HG03575 (cell line): ENCODE results near the gene CAMK2D.

ENCODE experiments used
- ATAC-seq: cut with Tn5 transposase; IDR thresholded peaks from one replicate; pipeline ENCODE4 v1.9.1; 2021; ENCODE audit not compliant: unreplicated experiment, insufficient number of reproducible peaks, low FRiP score; ENCODE audit errors: extremely low read depth

CAMK2D gene

DNA sequence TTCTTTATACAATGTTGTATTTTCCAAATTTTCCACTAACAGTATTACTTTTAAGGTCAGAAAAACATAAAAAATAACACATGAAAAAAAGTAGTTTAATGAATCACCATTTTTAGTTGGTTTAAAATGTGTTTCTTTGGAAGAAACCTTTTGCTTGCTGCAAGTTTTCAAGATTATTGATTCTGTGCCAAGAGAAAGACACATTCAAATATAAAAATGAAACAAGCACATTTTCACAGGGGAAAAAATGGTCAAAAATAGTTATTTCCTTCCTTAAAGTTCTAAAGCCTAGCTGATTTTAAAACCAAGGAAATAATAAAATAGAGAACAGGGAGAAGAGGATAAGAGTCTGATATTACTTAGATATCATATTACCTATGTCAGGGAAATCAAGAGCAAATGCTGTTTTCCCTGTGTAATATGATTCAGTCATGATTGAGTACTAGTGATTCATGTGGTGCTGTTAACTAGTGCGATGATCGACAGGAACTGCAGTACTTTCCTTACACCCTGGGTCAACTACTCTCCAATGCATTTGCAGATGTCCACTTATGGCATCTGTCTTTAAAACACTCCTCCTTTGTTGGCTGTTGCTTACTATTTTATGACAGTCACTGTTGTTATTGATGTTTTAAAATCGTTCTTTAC, 103.8 kb downstream of the CAMK2D start:
- no peak for ATAC-seq

DNA sequence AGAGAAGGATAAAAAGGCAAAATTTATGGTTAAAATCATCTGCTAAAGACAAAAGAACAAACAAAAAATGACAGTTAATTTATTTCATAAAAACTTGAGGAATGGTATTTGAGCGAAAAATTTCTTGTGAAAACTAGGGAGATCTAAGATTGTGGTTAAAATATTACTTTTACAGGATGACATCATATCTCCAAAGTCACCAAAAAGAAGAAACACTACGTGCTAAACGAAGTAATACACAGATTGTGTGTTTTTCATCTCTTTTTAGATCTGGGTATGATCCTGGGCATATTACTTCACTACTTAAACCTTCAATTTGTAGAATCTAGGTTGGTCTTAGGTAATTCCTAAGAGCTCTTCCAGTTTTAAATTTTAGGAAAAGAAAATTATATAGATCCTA, 107.7 kb downstream of the CAMK2D start:
- no peak for ATAC-seq

DNA sequence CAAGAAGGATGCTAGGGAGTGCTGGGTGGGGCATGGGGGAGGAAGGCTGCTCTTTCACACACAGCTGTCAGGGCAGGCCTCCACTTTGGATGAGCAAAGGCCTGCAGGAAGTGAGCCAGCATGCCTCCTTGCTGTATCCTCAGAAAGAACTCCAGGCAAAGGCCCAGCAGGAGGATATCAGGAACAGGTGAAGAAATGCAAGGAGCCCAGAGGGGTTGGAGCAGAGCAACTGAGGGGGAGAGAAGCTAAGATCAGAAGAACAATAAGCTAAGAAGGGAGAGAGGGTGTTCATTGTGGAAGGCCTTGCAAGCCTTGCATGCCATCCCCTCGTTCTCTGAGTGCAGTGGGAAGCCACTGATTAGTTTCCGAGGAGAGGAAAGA, 115.1 kb downstream of the CAMK2D start:
- no peak for ATAC-seq

DNA sequence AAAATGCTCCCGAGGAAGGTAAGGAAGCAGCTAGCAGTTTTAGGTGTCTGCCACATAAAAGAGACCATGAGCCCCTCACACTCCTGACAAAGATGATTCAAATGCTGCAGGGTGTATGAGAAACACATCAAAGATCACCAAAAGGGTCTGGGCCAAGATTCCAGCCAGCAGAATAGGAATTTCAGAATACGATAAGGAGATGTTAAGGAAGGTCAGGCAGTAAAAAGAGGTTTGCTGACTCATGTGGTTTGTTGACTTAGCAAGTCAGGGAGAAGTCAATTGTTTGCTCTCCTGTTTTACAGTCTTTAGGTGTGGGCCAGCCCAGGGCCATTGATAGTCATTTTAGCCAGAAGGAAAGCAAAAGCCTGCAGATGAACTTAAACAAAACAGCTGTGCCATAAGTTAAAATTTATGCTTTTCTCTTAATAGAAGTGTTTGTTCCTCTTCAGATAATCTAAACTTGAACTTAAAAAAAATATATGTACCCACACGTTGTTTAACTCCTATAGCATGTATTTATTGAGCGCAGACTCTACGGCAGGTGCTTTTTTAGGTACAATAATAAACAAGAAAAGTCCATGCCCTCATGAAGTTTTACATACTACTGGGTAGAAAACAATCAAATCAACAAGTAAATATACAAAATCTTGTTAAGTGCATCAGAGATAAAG, 115.6 kb downstream of the CAMK2D start:
- no peak for ATAC-seq

DNA sequence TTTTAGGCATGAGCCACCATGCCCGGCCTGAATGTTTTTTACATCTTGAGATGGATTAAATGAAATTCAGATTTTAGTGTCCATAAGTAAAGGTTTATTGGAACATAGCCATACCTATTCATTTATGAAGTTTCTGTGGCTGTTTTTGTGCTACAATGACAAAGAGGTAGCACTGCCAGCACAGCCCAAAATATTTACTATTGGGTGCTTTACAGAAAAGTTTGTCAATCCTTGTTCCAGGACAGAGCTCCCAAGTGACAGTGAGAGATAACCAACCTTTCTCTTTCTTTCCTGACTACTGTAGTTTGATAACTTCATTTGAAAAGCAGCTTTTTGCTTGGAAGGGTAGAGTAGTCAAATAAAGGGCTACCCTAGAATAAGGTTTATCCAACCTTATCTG, 116.2 kb downstream of the CAMK2D start:
- ATAC-seq = no peak

DNA sequence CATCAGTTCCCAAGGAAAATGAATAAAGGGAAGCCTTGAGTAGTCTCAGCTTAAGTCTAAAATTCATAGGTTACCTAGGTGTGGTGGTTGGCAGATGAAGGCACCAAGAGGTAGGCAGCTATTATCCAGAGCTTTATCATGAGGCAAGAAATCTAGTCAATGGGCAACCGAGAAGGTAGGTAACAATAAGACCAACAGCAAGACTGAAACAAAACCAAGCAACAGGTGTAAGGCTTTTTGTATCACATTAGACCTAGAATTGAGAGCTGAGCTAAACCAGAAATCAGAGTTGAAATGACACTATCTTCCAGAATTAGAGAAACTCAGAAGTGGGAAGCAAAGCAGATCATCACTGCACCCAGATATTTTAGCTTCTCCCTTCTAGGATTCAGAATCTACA, 117.1 kb downstream of the CAMK2D start:
- ATAC-seq = no peak

DNA sequence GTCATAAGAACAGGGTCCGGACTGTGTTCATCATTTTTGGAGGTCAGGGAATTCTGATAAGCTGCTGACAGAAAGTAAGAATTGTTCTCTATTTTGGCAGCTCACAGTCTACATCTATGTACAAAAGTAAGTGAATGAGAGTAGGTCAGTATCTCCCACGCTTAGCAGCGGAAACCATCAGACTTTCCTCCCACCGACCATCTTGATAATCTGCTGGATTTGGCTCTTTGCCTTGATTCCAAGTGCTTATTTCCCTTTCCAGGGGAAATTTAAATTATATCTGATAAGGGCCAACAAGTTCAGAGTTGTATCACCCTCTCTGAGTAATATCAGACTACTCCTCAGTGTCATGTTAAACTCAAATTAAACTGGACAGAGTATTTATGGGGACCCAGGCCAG, 118.0 kb downstream of the CAMK2D start:
- no peak for ATAC-seq

DNA sequence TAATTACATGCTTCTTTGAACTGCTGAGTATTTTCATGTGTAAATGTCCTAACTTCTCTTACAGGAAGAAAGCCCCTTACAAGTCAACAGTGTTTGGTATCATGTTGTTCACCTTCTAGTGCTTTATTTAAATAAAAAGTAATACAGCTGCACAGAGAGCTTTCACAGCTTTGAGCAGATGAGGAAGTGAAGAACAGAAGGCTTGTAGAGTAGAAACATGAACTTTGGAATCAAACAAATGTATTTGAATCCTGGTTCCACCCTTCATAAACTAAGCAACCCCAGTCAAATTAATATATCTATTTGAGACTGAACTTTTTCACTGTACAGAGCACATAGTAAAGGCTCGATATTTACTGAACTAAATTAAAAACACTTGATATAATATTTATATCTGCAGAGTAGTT, 120.5 kb downstream of the CAMK2D start:
- no peak for ATAC-seq

DNA sequence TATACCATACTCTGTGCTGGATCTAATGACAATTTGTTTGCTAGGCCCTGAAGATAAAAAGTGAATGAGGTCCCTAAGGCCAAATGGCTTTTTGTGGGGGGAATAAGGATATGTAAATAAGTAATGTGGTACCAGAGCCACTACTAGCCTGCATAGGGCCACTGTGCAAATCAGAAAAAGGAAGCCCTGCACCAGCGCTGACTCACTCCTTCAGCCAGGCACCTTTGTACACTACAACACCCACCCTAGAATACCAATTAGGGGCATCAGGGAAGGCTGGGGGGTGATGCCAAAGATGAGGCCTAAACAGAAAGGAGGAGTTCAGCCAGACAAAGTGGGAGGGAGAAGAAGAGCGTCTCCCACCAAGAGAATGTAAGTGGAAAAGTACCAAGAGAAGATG, 122.2 kb downstream of the CAMK2D start:
- no peak for ATAC-seq

DNA sequence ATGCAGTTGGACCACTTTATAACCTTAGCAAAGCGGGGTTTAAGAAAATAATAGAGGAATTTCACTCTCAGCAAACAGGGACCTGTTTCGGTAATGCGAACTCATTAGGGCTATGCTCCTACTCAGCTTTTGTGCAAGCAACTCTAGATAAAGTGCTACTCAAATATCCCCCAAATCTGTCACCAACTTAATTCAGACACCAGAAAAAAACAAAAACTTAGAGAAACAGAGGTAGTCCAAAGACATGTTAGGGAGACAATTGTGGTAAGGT, 123.0 kb downstream of the CAMK2D start:
- ATAC-seq = no peak

DNA sequence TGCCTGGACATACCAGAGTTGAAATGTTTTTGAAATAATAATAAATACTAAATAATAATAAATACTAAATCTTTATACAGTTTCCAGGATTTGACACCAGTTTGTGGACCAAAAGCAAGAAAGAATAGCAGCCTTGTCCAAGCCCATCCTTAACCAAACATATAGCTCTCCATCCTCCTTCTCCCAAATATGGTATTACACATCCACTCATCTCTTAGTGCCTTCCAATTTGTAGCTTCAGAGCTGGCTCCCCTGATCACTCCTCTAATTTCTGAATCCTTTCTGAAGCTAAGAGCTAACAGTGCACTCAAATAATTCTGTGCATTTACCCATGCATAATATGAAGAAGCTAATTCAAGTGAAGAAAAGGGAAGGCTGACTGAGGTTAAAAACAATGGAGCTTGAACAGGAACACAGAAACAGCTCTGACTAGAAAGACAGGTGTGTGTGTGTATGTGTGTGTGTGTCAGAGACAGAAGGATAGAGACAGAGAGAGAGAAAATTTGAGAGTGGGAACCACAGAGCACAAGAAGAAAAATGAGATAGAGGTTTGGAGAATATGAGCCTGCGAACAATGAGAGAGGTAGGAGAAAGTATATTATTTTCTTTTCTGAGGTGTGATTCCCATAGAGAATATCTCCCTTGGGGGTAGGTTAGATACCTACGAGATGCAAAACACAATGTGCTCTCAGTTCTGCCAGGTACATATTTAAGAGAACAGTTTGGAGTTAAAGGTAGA, 123.5 kb downstream of the CAMK2D start:
- no peak for ATAC-seq

DNA sequence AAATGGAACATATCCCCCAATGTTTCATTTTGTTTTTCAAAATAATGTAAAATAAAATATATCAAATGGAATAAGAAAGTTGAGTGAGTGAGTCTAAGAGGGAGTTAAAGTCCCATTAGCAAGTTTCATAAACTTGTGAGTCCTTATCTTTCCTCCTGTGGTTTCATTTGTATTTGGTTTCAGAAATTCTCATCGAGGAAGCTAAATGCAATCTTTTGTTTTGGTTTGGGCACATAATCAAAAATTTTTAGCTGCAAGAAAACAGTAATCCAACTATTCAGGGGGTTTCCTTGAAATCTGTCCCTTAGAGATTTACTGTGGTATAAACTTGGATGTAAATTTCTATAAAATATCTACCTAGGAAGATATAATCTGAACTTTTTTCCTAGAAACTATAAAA, 124.2 kb downstream of the CAMK2D start:
- no peak for ATAC-seq

DNA sequence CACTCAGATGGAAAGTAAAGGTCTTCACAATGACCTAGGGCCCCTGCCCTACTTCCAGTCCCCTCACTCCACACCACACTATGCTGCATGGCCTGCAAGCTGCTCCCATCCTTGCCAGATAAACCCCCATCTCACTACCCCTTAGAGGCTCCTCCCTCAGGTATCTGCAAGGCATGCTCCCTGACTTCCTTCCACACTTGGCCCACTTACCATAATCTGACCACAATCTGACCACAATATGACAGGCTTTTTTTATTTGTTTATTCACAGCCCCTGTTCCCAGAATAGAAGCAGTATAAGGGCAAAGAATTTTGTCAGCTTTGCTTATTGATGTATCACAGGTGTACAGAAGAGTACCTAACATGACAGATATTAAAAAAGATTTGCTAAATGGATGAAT, 124.7 kb downstream of the CAMK2D start:
- ATAC-seq = no peak

DNA sequence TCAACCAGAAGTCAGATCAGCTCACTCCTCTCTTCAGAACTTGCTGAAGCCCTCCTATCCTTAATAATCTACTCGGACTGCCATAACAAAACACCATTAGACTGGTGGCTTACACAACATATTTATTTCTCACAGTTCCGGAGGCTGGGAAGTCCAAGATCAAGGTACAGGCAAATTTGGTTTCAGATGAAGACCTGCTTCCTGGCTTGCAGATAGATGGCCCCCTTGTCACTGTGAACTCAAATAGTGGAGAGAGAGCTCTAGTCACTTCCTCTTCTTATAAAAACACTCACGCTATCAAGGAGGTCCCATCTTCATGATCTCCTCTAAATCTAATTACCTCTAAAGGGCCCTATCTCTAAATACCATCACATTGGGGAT, 125.1 kb downstream of the CAMK2D start:
- no peak for ATAC-seq

DNA sequence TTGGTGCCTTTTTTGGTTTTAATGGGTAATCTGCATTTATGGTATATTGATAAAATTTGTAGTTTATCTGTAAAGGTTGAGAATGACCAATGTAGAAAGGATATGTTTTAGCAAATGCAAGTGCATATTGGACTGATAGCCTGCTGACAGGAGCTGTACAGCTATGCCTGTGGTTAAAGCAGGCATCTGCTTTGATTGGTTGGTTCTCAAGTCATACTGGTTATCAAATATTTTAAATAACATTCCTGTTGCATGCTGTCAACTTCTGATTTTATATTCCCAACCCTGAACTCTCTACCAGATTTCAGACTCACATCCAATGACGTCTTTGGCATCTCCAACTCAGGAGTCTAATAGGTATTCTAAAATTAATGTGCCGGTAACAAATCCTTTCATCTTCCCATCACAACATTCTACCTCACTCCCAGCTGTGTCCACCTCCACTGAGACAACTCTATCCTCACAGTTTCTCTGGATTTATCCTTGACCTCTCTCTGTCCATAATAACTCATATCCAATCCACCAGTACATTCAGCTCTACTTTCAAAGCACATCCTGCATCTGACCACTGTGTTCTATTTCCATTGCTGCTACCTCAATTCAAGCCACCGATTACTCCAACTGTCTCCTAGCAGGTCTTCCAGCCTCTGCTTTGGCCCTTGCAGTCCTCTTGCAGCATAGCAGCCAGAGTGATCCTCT, 125.7 kb downstream of the CAMK2D start:
- ATAC-seq = no peak

DNA sequence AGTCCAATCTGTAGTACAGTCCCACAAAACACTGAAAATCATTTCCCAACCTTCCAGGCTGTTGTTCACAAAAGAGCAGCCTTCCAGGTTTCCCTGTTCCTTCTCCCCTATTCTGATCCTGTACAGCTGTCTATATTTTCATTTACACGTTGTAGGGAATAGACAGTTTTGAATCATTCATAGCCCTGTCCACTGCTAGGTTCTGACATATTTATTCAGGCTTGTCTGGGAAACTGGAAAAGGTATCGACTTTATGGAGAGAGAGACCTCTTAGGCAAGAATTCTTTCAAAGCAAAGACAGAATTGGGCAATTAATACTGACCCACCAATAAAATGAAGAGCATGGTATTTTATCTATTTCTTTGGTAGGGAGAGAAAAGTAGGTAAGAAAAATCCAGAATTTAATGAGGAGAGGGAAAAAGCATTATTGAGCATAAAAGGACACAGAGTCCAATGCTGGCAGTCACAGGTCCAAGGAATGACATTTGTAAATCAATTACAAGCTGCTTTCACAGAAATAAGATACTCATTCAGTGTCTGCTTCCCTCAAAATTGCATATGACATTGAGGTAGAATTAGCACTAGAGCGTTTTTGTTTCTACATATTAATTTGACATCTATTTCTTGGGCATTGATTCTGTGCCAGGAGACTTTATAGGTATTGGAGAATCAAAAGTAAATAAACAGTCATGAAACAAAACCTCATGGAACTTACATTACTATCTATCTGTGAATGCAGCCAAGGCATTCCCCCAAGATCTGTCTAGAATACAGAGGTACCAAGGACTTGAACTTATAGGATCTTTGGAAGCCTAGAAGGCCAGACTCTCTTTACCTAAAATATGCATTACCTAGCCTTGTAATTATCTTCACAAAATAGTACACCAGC, 127.2 kb downstream of the CAMK2D start:
- ATAC-seq = no peak

DNA sequence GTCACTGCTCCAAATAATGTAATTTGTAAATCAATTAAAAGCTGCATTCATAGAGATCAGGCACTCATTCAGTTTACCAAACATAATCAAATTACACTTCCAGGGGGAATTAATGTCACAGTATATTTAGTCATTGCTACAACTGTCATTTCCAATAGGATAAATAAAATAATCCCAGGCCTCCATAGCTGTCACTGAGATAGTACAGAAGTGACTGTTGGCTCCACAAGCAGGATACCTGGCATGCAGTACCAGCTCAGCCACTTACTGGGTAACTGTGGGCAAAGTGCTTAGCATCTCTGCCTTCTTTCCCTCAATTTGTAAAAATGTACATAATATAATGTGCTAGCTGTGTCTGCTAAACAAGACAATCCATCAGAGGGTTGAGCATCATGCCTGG, 128.1 kb downstream of the CAMK2D start:
- no peak for ATAC-seq

DNA sequence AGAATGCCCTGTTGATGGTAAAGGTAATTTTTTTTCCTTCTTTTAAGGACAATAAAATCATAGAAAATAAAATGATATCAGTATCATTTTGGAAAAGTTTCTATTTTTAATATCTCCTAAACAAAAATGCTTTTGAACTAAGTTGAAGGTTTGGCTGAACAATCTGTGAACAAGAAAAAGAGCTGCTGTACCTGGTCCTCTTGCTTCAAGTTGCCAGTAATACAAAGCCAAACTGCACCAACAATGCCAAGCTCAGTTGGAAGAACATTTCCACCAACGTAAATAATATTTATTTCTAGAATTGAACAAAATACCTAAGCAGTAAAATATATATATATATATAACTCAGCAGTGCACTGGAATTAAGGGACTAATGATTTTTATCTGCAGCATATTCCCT, 132.8 kb downstream of the CAMK2D start:
- no peak for ATAC-seq

DNA sequence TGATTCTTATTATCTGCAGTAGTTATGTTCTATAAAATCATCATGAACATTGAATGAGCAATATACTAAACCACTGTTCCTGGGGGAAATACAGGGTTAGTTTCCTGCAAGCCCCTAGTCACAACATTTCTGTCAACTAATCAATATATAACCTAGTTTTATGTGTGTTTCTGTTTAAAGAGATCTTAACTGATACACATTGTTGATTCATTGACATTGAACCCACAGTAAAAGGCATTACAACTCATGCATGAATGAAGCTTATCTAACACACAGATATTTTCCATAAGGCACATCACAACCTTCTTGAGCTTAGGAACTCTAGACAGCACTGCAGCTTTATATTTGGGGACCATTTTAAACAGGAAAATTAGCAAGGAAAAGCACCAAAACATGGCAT, 134.2 kb downstream of the CAMK2D start:
- no peak for ATAC-seq
